Putamen (tissue), 1 donor: ENCODE results near the gene CYP1A2.
"Not testable (repeated sequence)": the region's sequence is repeated elsewhere in the genome, so short reads cannot be mapped to it uniquely, and the experiment has no call there.

Experiments used
- DNase-seq: peaks from one replicate; pipeline ENCODE4 v3.0.0-alpha.2; 2016; ENCODE audit warnings: low spot score

The CYP1A2 gene

DNA sequence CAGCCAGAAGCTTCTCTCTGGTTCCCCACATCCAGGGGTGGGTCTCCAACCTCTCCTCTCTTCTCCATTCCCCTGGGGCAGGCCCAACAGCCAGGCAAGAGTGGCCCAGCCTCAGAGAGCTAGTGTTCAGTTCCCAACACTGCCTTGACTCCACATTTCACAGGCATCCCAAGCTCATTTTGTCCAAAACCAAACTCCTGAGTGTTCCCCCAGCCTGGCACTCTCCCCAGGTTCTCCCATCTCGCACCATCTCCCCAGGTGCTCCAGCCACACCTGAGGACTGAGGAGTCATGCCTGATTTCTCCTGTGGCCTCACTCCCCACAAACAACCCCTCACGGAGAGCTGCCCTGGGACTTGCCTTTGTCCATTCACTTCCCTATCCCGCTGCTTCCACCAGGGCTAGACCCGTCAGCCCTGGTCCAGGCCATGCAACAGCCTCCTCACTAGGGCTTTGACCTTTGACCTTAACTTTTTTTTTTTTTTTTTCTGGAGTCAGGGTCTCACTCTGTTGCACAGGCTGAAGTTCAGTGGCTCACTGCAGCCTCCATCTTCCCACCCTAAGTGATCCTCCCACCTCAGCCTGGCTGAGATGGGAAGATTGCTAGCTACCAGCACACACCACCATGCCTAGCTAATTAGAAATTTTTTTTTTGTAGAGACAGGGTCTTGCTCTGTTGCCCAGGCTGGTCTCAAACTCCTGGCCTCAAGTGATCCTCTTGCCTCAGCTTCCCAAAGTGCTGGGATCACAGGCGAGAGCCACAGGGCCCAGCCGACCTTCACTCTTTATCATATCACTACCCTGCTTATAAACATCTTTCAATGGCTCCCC lies 29.3 kb downstream of the CYP1A2 start:
- no peak for DNase-seq

DNA sequence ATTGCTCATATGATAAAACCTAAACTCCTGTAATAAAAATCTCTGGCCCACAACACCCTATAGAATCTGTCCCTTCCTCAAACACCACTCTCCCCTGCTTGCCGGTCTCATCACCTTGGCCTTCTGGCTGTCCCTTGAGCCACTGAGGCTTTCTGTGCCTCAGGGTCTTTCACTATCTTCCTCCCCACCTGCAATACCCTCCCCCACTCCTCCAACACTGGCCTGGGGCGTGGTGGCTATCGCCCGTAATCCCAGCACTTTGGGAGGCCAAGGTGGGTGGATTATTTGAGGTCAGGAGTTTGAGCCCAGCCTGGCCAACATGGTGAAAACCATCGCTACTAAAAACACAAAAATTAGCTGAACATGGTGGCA lies 29.9 kb downstream of the CYP1A2 start:
- no peak for DNase-seq

DNA sequence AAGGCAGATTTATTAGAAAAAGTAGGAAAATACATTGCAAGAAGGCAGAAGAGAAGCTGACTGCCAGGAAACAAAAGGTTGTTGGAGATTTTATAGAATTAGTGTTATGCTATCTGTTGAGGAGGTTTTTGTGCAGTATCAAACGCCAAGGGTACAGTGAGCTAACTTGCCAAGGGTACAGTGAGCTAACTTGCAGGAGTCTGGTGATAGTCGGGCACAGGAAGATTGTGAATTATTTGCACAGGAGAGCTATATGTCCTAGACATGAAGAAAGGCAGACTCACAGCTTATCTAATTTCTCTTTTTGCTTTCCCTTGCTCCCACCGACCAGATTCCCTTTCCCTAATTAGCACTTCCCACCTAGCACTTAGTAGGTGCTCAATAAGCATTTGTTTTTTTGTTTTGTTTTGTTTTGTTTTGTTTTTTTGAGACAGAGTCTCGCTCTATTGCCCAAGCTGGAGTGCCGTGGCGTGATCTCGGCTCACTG lies 30.6 kb downstream of the CYP1A2 start:
- no peak for DNase-seq

DNA sequence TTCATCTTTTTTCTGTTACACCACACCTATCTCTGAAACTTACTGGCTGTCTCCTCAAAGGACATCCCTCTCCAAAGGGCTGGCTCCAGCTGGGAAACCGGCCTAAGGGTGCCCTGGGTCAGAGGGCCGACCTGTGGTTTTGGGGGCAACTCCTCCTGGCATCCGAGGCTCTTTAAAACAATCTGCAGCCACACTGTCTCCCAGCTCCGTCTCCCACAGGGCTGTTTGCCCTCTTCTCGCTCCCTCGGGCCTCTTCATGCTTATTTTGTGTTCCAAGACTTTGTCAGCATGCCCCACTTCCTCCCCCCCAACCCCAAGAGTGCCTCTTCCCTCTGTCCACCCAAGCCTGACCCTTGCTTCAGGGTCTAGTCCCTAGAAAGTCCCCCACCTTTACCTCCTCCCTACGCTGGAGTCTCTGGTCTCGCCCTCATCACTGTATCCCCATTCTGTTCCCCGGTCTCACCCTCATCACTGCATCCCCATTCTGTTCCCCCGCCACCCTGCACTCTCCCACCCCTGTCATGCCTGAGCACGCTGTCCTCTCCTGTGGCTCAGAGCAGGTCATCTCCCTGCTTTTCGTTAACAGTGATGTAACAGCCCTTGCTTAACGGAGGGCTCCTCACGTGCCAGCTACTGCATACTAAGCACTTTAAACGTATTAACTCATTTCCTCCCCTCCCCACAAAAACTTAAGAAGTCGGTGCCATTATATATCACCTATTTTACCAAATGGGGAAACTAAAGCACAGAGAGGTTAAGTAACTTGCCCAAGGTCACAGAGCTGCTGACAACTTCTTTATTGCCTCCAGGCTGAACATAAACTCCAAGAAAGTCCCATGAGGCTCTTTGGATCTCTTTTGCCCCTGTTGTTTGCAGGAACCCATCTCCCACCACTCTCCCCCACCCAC lies 32.1 kb downstream of the CYP1A2 start:
- no peak for DNase-seq

DNA sequence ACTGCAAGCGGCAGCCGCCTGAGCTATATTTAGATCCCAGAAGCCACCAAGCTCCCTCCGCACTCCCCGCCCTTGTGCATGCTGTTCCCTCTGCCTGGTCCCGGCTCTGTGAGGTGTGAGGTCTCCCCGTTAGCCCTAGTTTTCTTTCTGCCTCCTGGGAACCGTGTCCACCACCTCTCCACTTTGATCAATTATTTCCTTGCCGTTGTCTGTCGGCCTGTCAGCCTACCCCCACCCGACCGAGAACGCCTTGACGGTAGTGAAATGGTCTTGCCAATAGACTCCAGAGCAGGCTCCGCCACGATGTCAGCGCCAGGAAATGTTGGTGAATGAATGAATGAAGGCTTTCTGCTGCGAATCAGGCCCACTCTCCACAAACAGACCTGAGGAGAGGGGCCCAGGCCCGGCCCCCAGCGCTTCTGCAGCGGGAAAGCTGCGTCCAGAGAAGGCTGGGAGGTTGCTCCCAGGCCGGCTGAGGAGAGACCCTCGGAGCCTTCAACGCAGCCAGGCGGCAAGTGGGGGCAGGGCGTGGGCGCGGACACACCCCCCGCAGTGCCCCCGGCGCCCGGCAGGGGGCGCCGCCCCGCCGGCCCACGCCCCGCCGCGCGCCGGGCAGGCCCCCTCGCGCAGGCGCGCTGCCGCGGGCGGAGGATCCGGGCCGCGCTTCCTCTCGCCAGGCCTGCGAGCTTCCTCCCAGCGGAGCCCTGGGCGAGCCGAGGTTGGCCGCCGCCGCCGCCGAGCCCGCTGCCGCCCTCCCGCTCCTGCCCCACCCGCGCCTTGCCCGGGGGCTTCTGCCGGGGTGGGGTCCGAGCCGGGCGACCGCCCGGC lies 33.0 kb downstream of the CYP1A2 start, which contains the start of gene CSK:
Gene CSK, plus strand, starts transcription at position 650 of the 828 bp plus-strand sequence. CDS start 16,218 bp downstream, outside the sequence.
- peak; percentile 78 for DNase-seq

DNA sequence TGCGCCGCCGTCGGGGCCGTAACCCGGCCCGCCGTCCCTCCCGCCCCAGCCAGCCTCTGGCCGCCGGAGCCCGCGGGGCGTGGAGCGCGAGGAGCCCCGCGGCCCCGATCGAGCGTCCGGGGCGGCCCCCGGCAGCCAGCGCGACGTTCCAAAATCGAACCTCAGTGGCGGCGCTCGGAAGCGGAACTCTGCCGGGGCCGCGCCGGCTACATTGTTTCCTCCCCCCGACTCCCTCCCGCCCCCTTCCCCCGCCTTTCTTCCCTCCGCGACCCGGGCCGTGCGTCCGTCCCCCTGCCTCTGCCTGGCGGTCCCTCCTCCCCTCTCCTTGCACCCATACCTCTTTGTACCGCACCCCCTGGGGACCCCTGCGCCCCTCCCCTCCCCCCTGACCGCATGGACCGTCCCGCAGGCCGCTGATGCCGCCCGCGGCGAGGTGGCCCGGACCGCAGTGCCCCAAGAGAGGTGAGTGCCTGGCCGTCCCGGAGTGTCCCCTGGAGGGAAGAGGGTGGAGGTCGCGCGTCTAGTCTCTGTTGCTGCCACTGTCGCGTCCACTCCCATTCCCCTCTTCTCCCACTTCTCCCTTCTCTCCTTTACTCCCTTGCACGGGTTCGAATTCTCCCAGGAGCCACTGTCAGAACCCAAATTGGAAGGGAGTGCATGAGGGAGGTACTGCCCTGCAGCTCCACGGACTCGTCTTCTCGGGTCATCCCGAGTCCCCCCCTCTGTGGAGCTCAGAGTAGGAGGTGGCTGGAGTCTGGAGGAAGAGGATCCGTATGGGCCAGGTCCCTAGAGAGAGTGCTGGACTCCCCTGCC lies 33.8 kb downstream of the CYP1A2 start:
- DNase-seq, result no peak

DNA sequence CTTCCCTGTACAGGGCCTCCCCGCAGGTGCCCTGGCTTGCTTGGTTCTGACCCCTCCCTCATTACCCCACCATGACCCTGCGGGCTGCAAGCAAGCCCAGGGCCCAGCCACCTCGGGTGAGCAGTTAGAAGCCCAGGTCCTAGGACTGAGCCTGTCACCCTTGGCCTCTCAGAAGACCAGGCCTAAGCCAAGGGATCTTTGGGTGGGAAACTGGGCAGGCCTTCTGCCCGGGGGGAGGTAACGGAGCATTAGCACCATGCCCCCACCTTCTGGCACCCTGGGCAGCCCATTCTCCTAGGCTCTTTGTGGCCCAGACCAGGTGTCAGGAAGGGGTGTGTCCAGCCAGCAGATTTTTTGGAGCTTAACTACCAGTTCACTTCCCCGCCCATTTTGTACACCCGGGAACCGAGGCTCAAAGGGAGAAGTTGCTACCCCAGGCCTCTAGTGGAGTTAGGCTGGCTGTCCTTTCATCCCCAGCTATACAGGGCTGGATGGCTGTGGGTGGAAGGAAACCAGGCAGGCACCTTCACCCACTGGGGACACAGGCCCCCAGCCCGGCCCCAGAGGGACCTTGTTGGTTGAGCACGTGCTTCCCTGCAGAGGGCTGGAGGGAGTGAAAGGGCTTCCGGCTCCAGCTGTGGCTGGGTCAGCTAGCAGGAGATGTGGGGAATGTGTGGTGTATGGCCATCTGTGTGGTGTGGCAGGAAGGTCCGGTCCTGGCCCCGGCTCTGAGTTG lies 34.6 kb downstream of the CYP1A2 start:
- DNase-seq, result no peak

DNA sequence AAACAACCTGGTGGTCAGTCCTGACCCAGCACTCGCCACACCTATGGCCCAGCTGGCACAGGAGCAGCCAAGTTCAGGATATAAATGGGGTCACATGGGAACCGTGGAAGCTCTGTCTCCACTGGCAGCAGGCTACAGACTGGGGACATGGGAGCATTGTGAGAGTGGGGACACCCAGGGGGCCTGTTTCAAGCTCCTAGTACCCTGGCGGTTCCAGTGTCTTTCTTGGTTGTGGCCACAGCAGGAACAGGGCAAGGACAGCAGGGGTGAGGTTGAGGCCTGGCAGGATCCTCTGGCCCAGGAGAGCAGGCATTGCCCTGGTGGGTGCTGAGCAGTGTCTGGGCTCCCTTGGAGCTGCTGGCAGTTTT lies 35.1 kb downstream of the CYP1A2 start:
- DNase-seq, result no peak

DNA sequence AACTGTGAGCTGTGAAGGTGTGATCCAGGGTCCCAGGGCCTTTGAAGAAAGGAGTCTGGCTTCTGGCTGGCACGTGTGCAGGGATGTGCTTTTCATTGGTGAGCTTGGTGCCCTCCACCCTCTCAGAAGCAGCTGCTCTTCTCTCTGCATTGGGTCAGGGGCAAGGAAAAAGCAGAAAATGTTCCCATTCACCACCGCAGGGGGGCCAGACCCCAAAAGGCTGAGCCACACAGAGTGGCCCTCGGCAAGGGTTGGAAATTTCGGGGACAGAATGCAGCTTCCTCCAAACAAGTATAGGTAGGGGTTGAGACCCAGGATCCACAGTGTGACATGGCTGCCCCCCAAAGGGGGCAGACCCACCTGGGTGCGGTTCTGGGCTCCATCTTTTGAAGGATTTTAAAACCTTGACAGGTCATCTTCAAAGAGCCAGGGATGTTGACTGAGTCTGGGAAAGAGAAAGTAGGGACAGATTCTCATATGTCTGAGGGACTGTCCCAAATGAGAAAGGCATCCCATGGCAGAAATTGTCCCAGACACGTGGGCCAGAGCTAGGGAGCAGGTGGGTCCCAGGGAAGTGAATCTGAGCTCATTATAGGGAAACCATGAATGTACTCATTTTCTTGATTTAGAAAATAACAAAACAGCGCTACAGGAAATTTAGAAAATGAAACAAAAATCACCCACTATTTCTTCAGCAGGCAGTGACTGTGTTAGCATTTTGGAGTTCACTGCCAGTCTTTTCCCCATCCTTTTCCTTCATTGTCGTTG lies 36.0 kb downstream of the CYP1A2 start:
- no peak for DNase-seq

DNA sequence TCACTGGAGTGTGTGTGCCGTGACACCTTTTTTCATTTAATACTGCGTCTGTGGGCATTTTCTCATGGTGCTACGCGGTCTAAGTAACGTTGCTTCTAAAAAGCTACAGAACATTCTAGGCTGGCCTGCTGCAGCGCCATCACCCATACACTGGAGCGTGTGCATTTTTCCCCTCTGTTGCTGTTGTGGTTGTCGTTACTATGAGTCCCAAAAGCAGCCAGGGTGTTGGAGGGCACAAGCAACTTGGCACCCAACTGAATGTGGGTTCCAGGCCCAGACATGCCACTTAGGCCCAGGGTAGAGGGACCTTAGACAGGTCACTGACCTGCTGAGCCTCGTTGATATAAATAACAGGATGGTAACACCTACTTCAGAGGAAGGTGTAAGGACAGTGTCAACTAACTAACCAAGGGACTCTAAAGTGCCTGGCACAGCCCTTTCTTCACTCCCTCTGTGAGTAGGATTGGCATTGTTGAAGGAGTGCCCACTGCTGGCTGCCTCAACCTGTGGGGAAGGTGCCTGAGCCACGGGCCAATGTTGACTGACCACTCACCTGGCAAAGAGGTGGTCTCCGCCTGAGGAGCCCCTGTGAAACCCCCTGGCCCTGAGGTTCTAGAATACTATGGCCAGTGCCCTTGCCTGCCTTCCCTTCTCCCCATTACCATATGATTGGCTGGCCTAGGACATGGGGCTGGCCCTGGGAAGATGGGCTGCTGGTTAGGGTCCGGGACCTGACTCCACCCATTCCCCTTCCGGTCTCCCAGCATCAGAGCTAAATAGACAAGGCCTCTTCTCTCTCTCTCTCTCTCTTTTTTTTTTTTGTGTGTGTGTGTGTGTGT lies 36.8 kb downstream of the CYP1A2 start:
- DNase-seq, result no peak

DNA sequence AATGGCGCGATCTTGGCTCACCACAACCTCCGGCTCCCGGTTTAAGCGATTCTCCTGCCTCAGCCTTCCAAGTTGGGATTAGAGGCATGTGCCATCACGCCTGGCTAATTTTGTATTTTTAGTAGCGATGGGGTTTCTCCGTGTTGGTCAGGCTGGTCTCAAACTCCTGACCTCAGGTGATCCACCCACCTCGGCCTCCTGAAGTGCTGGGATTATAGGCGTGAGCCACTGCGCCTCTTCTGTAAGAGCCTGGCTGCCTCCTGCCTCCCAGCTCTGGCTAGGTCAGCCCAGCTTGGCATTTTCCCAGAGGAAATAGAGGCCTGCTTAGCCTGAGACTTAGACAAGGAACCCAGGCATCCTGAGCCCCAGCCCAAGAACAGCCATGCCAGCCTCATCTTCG lies 37.4 kb downstream of the CYP1A2 start:
- DNase-seq, result not testable (repeated sequence)

DNA sequence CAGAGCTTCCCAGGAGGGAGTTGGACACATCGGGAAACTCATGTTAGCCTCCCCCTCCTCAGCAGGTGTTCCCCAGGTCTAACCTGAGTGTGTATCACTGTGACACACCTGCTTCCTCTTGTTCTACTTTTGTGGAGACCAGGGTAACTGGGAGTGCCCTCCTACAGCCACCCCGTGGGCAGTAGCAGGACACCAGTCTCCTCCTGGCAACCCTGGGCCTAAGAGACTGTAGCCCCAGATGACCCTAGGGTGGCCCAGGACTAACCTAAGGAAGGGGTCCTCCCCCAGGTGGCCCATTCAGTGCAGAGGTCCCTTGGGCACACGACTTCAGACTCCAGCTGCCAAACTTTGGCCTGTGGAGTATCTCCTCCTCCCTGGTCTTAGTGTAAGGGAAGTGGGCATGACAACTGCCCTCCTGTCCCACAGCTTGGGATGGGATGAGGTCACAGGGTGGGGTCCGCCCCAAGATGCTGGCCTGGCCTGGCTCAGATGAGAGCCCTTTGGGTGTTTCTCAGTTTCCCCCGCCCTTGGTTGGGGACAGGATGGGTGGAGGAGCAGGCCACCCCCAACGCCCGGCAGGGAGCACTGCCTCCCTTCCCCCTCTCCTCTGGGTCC lies 38.0 kb downstream of the CYP1A2 start:
- DNase-seq, result no peak

DNA sequence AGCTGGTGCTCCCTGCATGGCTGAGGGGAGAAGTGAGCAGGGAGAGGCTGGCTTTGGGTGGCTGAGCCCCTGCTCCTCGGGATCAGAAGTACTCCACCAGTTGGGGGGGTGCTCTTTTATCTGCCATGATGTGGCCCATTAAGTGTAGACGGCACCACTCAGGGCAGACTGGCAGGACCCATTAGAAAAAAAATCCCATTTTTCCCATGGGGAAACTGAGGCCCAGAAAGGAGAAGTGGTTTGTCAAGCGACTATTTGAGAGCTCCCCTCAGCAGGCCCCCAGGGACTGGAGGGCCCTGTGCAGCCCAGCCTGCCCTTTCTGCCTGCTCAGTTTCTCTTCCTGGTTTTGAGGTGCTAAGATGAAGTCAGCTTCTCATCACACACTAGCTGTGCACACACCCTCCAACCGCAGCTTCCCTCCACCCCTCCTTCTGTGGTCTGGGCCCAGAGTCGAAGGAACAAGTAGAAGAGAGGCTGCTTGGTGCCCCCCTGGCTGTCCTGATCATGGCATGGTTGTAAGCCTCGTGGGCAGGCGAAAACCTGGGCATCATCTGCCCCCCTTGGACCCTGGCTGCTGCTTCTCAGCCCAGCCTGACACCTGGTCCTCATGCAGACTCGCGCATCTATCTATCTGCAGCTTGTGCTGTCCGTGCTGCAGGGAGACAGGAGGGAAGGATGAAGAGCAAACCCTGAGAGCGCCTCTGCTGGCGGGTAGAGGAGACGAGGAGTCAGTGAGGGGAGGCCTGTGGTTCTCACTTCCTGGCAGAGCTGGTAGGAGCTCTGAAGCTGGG lies 38.8 kb downstream of the CYP1A2 start:
- no peak for DNase-seq

DNA sequence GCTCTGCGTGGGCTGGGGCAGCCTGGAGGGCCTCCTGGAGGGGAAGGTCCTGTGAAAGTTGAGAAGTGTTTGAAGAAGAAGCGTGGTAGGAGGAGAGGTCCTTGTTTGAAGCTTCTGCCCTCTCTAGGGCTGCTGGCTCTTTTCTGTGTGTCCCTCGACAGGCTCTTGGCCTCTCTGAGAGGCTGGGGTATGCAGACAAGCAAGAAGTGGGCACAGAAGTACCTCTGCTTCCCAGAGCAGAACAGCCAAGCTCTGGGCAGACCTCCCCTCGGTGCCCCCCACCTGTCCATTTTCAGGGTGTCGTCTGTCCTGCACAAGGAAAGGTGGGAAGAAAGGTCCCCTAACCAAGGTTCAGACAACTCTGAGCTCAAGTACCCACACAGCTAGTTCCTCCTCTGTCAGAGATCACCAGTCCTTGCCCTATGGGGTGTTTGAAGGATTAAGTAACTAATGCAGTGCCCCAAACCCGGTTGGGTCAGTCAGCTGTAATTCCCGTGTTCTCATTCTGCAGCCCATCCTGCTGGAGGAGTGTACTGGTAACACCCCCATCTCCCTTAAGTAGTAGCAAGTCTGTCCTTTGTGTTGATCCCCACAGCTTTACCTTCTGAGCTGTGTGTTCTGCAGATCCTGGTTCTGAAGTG lies 39.5 kb downstream of the CYP1A2 start:
- no peak for DNase-seq

DNA sequence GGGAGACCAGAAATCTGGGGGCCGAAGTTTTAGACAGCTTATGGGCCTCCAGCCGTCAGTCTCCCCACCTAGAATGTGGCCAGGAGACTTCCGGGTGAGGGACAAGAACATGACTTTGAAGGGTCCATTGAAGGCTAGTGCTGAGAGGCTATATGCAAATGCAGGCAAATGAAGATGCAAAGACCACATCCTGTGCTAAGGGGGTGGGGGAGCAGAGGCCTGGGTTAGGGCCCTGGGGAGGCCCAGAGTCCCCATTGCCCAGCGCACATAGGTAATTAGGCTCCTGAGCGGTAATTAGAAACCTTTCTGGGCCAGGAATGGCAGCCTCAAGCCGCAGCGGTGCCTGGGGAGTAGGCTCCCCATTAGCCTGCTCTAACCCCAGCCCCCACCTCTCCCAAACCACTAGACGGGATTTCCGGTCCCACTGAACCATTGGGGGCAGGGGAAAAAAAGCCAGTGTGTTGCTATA lies 40.1 kb downstream of the CYP1A2 start:
- no peak for DNase-seq

DNA sequence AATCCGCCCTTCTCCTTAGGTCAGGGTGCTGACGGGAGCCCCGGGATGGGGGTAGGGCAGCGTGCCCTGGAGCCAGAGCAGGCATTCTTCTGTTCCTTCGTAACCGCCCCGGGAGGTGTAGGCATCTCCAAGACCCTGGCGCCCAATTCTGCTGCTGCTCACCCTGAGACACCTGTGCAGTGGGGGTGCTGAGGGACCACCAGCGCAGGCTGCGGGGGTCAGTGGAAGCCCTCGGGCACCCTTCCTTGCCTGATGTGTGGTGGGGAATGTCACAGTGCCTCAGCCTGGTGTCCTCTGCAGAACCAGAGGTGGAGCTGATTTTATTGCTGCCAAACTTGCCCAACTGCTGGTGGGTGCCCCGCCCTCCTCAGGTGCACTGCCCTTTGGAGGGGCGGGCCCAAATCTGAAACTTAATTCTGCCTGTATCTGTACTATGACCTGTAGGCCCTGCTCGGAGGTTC lies 40.6 kb downstream of the CYP1A2 start:
- no peak for DNase-seq

DNA sequence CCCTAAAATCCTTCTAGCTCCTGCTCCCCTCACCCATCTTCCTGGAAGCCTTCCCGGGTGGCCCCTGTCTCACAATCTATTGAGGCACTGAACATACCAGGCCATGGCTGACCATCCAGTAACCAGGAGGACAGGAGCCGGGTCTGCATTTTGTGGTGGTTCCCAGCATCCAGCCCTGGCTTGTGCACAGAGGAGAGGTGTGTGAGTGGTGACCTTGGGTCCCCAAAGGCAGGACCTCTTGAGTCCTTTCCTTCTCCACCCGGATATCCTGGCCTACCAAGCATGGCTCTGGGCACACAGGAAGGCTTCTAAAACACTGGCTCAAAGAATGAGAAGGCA lies 41.1 kb downstream of the CYP1A2 start:
- no peak for DNase-seq
